ENCODE data around the gene RGS9.

DNA sequence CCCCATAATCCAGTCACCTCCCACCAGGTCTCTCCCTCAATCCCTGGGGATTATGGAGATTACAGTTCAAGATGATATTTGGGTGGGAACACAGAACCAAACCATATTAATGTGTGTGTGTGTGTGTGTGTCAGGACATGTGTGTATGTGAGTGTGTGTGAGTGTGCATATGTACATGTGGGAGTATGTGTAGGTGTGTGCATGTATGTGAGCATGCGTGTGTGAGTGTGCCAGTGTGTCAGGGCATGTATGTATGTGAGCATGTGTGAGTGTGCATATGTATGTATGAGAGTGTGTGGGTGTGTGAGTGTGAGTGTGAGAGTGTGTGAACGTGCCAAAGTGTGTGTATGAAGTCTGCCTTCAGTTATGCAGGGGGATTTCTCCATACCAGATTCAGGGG lies 37.8 kb downstream of the RGS9 start:
- no peak for TF ChIP-seq SP1 (IDR thresholded peaks at IDR 0.05)
- TF ChIP-seq FOXA1 (IDR thresholded peaks at IDR 0.05): no peak
- TF ChIP-seq TARDBP (IDR thresholded peaks at IDR 0.05): no peak
- TF ChIP-seq, protein P1, sequence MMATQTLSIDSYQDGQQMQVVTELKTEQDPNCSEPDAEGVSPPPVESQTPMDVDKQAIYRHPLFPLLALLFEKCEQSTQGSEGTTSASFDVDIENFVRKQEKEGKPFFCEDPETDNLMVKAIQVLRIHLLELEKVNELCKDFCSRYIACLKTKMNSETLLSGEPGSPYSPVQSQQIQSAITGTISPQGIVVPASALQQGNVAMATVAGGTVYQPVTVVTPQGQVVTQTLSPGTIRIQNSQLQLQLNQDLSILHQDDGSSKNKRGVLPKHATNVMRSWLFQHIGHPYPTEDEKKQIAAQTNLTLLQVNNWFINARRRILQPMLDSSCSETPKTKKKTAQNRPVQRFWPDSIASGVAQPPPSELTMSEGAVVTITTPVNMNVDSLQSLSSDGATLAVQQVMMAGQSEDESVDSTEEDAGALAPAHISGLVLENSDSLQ (IDR thresholded peaks at IDR 0.05): no peak

Data from HEK293T (cell line).